Liver (tissue), 5 donors: Measurements from ENCODE around the gene TECR. TPM values are rescaled to one million over a fixed set of nuclear protein-coding genes. Genes with fewer than 3 reads are reported as not detected.

ENCODE experiments used
- polyA plus RNA-seq, 2 donors: library from polyadenylated mRNA; stranded (reverse) in 1 of 2; unstranded in 1 of 2; fragments of 200-250 nt in 1 of 2; fragments of >200 nt in 1 of 2; fragmentation: Nextera tagmentation in 1 of 2; extraction: Ambion mirVana in 1 of 2; gene quantifications; one replicate each; pipeline versions ENCODE4 v1.2.1 to v1.2.3, GENCODE V29; 2013 to 2015
- small RNA-seq: library from RNA; depleted of rRNA; stranded (forward); fragments of <200 nt; gene quantifications from one replicate; pipeline ENCODE3, GENCODE V24; 2014
- total RNA-seq, 2 donors: library from RNA; depleted of rRNA; stranded (reverse); fragments of >200 nt; gene quantifications; one replicate each; pipeline ENCODE4 v1.2.3, GENCODE V29; 2014
- donor health status: healthy.
- donor health status: healthy.
- donor health status: healthy.

Gene TECR
- total and polyA plus RNA-seq, 4 donors: 26.4 to 157 (median 60.8) TPM

Small RNA genes lying within 50 kb of the gene (small RNA-seq; reads per million reads assigned to genes)
- not detected for gene RN7SL842P
- gene SNRPGP15: not detected

Other genes starting within 250 kb of the TECR start
- gene ADGRE5, start 148.2 kb upstream of the TECR start, total RNA-seq: 10 to 100 TPM; 11.3 to 20.4 TPM
- 10 to 100 TPM in 1 of 2 donors, 1 to 10 TPM in 1; 7.0 to 17.0 TPM for gene ADGRE5, start 148.2 kb upstream of the TECR start, polyA plus RNA-seq
- gene DDX39A, start 110.3 kb upstream of the TECR start, total RNA-seq: 10 to 100 TPM; 34.6 to 54.7 TPM
- 10 to 100 TPM; 24.9 to 36.1 TPM for gene DDX39A, start 110.3 kb upstream of the TECR start, polyA plus RNA-seq
- gene PKN1, start 96.3 kb upstream of the TECR start, total RNA-seq: 10 to 100 TPM; 24.8 to 41.6 TPM
- 10 to 100 TPM; 13.7 to 19.8 TPM for gene PKN1, start 96.3 kb upstream of the TECR start, polyA plus RNA-seq
- under 1 TPM in 1 of 2 donors, not detected in 1; 0.42 TPM for gene PTGER1, start 54.2 kb upstream of the TECR start, total RNA-seq
- under 1 TPM; 0.15 to 0.22 TPM for gene PTGER1, start 54.2 kb upstream of the TECR start, polyA plus RNA-seq
- gene GIPC1, start 33.5 kb upstream of the TECR start, total RNA-seq: 10 to 100 TPM; 18.4 to 31.7 TPM
- 10 to 100 TPM; 19.4 to 34.5 TPM for gene GIPC1, start 33.5 kb upstream of the TECR start, polyA plus RNA-seq
- gene DNAJB1, start 11.2 kb upstream of the TECR start, total RNA-seq: 10 to 100 TPM; 32.5 to 43.0 TPM
- gene DNAJB1, start 11.2 kb upstream of the TECR start, polyA plus RNA-seq: 10 to 100 TPM; 29.4 to 36.5 TPM
- 100 to 1,000 TPM; 110 to 222 TPM for gene NDUFB7, start 42.5 kb downstream of the TECR start, total RNA-seq
- 100 to 1,000 TPM; 282 to 293 TPM for gene NDUFB7, start 42.5 kb downstream of the TECR start, polyA plus RNA-seq
- gene CLEC17A, start 53.5 kb downstream of the TECR start, total RNA-seq: under 1 TPM in 1 of 2 donors, not detected in 1; 0.28 TPM
- gene CLEC17A, start 53.5 kb downstream of the TECR start, polyA plus RNA-seq: under 1 TPM in 1 of 2 donors, not detected in 1; 0.22 TPM
- under 1 TPM; 0.28 to 0.67 TPM for gene ADGRE3, start 145.2 kb downstream of the TECR start, total RNA-seq
- gene ADGRE3, start 145.2 kb downstream of the TECR start, polyA plus RNA-seq: under 1 TPM; 0.15 to 0.17 TPM
- gene ZNF333, start 160.5 kb downstream of the TECR start, total RNA-seq: 10 to 100 TPM in 1 of 2 donors, 1 to 10 TPM in 1; 5.5 to 11.2 TPM
- 1 to 10 TPM; 1.7 to 1.8 TPM for gene ZNF333, start 160.5 kb downstream of the TECR start, polyA plus RNA-seq
- 1 to 10 TPM; 1.0 to 5.3 TPM for gene ADGRE2, start 249.0 kb downstream of the TECR start, total RNA-seq
- 1 to 10 TPM in 1 of 2 donors, under 1 TPM in 1; 0.40 to 1.3 TPM for gene ADGRE2, start 249.0 kb downstream of the TECR start, polyA plus RNA-seq